HL-60/S4 treated with phorbol 12-myristate 13-acetate at 8.2 ng/mL for 4 days and 3 days (cell line): ENCODE data around the gene CCDC93.

ENCODE experiments used
- in situ Hi-C: fragments of 300-500 bp; cut with MboI; formaldehyde crosslinking; loops from 2 replicates; pipeline ENCODE4 v1.15.0; 2022; ENCODE audit warnings: low sequenced_read_pairs

The CCDC93 gene, protein sequence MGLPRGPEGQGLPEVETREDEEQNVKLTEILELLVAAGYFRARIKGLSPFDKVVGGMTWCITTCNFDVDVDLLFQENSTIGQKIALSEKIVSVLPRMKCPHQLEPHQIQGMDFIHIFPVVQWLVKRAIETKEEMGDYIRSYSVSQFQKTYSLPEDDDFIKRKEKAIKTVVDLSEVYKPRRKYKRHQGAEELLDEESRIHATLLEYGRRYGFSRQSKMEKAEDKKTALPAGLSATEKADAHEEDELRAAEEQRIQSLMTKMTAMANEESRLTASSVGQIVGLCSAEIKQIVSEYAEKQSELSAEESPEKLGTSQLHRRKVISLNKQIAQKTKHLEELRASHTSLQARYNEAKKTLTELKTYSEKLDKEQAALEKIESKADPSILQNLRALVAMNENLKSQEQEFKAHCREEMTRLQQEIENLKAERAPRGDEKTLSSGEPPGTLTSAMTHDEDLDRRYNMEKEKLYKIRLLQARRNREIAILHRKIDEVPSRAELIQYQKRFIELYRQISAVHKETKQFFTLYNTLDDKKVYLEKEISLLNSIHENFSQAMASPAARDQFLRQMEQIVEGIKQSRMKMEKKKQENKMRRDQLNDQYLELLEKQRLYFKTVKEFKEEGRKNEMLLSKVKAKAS

DNA sequence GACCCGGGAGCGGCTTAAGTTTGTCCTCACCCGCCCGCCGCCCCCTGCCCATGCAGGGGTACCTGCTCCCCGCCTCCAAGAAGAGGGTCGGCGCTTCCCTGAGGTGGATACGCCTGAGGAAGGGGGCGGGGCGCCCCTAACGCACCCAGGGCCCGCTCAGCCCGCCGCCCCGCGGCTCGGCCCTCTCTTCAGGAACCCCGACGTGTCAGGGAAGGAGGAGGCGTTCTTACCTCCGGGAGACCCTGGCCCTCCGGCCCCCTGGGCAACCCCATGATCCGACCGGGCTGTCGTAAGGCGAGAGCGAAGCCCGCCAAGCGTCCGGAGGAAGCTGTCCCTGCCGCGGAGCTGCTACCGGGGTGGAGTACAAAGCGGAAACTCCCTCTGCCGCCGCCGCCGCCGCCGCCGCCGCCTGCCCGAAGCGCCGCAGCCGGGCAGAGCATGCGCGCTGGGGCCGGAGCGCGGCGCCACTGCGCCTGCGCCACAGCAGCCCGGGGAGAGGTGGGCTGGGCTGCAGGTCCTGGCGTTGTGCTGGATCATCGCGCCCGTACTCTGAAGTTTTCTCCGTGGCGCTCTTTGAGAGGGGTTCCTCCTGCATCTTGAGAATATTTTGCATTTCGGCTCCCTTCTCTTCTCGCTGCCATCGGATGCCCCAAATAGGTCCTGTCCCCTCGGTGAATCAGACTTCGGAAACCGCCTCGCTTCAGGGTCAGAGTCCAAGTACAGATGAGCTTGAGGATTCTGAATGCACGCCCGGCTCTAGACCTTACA, at the start of gene CCDC93:
Gene CCDC93, minus strand, starts transcription at position 347 of the 768 bp plus-strand sequence. Its CDS starts 75 bp downstream, at position 272.
- in situ Hi-C loops: no loop called here

DNA sequence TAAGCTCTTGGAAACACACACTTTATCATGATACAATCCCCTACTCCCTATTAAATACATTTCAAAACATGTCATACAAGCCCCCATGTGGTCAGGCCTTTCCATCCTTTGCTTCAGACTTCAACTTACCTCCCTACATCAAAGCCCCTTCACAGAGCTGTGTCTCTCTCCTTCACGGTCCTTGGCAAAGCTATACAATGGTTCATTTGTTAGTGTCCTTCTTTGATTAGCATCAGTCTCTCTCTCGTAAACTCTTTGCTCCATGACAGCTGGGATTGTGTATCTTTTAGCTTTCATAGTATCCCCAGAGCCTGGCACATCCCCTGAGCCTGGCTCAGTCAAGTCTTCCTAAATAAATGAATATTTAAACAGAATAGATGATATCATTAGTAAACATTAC, 48.8 kb upstream of the CCDC93 start:
- in situ Hi-C loops: no loop called here

DNA sequence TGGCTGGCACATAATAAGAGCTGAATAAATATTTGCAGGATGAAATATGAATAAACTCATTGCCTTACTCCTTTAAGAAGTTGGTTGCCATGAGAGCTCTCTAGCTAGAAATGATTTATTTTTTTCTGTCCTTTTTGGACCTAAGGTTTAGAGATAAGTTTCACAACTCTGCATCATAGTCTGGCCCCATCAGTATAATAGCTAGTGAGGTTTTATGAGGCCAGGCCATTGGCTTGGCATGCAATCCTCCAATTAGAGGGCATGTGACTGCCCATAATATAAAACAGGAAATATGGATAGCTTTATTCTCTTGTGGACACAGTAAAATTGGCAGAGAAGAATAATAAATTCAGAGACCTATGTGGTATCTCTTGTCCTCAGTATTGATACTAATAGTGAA, 48.2 kb upstream of the CCDC93 start:
- in situ Hi-C loops: no loop called here

DNA sequence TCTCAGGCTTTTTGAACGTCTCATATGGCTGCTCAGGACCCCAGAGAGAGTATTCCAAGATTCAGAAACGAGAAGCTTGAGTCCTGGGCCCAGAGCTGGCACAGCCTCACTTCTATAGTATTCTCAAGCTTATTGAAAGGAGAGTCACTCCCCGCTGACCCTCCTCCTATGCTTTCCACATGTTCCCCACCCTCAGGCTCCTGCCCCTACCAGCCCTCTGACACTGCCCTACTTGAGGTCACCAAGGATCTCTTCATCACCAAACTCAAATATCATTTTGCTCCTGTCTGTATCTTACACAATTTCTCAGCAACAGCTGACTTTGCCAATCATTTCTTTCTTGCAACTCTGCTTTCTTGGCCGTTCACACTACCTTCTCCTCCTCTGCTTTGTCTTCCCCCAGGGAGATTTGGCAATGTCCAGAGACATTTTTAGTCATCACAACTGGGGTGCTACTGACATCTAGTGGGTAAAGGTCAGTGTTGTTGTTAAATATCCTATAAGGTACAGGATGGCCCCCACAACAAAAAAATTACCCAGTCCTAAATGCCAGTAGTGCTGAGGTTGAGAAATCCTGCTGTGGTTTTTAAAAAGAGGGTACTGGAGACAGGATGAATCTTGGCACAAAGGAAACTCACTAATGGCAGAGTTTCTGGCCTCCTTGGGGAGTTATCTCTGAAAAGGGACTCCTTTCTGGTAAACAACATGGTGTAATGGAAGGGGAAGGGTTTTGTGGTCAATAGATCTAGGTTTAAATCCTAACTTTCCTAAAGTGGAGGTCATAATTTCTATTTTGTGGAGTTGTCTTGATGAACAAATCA, 47.5 kb upstream of the CCDC93 start:
- in situ Hi-C loops: no loop called here

DNA sequence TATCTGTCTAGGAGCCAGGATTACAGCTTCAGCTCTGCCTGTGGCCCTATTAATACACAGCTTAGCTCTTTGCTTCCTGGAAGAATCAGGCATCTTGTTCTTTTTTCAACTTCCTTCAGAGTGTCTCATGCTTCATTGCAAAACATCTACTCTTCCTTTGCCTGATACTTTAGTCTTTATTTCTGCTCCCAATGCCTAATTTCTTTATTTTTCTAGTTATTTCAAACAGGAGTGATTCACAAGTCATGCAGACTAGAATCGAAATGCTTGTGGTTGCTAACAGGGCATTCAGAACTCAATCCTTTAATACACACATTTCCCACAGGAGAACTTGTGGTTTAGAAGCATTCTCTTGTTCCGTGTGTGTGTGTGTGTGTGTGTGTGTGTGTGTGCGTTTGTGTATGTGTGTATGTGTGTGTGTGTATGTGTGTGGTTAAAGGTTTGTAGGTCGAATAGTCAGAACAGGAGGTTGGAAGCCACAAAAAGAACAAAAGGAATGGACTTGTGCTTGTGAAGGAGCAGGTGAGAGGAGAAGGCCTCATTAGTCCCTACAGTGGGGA, 46.1 kb upstream of the CCDC93 start:
- in situ Hi-C loops: no loop called here

DNA sequence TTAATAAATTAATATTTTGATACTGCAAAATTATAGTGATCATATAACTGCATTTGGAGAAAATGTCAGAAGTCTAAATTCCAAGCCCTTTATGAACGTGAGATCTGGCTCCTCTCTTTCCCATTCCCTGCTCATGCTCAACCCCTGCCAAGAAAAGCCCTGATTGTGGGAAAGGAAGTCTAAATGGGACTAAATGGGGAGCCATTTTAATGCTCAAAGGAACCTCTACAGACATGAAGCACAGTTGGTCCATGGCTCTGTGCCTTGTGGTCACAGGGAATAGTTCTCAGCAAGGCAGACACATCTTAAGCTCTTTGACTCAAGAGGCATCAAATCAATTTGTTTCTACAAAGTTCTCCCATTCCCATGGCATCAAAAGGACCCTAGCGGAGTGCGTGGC, 45.1 kb upstream of the CCDC93 start:
- in situ Hi-C loops: no loop called here

DNA sequence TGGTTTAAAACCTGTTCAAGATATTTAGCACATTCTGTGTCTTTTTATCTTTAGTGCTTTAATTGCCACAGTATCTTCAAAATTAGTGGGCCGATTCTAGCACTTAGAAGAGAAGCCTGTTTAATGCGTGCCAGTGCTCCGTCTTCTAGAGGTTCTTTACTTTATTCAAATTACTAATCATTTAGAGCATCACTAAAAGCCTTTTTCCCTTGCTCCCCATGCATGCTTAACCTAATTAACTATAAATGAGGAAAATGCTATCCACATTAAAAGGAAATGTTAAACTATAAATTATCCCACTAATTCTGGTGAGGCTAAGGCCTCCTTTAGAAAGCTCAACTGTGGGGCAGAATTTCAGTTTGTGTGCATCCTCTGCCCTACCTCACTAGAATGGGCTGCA, 42.9 kb upstream of the CCDC93 start:
- in situ Hi-C loops: no loop called here

DNA sequence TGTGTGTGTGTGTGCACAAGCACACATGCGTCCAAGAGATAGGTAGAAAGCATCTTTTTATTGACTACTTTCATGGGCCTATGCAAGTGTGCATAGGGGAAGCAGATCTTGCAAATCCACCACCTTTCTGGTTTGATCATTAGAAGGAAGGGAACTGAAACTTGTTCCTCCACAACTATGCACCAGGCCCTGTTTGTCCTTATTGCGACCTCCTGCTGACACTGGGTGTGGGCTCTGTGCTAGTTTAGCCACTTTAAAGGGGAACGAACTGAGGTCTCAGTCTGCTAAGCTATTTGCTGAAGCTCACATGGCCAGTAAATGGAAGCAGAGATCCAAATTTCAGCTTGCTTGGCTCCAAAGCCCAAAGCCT, 42.3 kb upstream of the CCDC93 start:
- in situ Hi-C loops: no loop called here

DNA sequence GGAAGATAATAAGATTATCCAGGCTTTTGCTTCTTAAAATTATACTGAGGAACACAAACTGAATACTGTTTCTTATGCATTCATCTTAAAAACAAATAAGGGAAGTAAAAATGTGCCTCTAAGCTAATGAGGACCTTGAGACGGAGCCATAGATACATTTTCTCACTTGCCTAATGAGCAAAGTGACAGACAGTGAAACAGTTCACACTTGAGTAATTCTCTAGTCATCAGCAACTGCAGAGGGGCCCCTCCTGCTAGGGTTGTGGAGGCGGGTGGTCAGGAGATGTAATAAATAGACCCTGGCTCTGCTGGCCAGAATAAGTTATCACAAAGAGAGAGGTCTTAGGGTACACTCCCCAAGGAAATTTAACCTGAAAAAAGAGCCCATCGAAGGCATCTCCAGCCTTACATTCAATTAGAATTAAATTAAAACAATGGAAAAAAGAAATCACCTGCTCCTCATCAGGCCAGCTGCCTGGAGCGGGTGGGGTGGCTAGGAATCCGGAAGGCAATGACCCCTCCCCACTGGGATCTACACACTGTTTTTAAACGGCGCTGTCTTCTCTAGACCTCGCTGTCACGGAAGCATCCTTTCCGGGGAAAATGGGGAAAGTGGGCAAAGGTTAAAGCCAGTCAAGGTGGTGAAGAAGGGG, 41.8 kb upstream of the CCDC93 start:
- in situ Hi-C loops: no loop called here

DNA sequence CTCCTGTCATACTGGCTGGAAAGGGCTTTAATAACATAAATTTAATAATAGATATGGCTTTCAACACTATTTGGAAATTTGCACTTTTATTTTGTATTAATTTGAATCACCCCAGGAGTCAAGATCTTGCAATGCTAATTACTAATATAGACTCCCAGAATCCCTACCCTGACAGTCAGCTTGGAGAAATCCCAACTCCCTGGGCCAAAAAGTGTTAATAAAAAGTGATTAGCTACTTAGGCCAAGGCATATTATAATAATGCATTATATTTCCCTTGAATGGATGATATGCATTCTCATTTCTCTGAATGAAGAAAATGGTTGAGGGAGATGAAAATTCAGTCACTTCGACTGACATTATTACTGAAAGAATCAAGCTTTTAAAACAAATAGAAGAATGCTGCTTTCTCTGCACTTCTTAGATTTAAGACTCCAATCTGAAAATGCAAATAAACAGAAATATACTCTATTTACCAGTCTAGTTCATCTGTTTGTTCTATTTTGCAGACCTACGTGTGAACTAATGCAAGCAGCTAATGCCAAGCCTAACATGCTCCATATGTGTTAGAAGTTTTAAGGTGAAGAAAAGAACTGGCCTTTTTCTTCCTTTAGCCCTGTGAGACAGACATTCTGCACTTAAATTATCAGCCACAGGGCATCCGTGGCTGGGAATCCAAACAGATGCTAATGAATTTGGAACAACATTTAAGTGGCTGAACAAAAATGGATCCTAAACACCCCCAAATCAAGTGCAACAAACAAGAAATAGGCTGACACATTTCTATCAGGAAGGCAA, 40.5 kb upstream of the CCDC93 start:
- in situ Hi-C loops: no loop called here

DNA sequence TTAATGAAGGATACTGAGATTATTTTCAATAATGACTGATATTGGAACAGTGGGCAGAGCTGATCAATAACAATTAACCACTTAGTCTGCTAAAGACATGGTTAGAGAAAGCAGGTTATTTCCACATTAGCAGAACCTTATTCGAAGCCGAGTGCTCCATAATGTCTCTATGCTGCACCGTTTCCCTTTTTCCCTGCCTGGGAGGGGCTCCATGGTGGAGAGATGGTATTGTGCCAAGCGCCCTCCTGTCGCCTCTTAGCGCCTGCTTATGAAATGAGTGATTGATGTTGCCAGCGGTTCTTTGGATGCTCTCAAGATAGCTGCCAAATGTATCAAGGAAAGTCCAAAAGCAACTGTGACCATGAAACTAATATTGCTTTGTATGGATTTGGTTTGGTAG, 39.8 kb upstream of the CCDC93 start:
- in situ Hi-C loops: no loop called here

DNA sequence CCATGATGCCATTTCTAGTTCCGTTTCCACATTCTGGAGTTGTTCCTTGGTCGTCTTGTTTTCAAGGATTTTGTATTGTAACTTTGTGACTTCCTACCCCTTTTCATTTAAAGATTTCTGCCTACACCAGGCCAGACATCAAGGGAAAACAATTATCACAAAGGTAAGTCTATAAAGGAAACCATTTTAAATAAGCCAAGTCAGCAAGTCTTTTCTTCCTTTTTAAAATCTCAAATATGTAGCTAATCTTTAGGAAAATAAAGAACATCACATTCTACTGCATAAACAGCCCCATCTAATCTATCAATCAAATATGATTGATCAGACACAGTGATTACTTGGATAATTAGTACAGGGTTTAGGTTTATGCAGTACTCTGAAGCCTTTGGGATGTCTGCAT, 38.6 kb upstream of the CCDC93 start:
- in situ Hi-C loops: no loop called here

DNA sequence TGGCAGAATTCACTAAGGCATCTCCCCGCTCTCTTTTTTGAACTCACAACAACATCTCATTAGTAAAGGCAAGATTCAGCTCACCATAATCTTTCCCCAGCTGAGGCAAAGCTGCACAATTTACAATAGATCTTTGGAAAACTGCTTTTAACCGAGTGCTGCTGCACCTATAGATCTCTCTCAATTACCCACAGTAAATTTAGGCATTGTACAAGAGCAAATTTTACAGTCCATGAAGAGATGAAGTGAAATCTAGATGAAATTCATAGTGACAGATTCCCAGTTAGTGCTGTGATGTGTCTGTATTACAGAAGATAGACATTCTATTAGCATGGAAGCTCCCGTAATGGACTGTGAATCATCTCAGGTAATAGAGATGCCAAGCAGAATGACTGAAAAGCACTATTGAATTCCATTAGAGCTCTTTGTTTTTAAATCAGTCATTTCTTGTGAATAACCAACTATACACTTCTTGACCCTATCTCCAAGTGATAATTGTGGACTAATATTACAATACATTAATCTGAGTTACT, 38.0 kb upstream of the CCDC93 start:
- in situ Hi-C loops: no loop called here

DNA sequence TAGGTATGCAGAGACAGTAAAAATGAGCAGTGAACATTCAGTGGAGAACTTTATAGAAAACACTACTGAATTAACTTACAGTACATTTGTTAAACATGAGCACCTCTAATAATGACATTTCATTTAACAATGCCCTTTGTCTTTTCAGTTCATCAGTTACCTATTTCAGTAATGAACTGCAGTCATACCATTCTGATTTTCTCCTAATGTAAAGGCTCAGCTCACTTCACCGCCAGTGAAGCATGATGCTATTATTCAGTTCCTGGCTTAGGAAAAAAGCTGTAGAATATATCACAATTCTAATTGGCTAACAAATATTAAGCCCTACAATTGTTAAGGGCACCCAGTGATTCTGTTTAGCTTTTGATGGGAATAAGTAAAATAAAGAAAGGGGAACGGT, 37.1 kb upstream of the CCDC93 start:
- in situ Hi-C loops: no loop called here

DNA sequence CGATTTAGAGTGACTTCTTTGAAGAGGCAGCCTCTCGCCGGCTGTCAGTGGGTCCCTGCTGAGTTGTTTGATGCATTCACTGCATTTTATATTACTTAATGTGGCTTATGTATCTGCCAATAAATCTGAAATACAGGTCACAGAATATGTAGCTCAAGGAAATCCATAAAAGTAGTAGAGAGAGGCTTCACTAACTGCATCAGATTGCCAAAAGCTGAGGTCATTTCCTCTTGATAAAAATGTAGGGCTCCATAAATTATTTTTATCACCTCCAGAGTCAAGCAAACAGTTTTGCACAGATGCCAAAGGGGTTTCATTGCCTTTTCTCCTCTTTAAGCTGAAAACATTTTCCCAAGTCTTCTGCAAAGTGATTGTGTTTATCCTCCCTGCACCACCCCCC, 36.5 kb upstream of the CCDC93 start:
- in situ Hi-C loops: no loop called here

DNA sequence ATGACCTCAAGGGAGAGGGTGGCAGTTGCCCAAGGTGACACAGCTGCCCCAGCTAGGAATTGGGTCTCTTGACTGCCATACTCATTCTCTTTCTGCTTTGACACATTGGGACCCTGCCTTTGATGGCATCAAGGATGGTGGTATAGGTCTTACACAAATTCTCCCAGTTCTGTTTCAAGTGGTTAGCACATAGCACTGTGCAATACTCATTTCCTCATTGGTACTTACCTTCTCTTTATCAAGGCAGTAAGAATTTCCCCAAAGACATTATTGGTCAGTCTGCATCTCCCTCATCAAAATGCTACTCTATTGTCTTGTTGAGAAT, 35.9 kb upstream of the CCDC93 start:
- in situ Hi-C loops: no loop called here

DNA sequence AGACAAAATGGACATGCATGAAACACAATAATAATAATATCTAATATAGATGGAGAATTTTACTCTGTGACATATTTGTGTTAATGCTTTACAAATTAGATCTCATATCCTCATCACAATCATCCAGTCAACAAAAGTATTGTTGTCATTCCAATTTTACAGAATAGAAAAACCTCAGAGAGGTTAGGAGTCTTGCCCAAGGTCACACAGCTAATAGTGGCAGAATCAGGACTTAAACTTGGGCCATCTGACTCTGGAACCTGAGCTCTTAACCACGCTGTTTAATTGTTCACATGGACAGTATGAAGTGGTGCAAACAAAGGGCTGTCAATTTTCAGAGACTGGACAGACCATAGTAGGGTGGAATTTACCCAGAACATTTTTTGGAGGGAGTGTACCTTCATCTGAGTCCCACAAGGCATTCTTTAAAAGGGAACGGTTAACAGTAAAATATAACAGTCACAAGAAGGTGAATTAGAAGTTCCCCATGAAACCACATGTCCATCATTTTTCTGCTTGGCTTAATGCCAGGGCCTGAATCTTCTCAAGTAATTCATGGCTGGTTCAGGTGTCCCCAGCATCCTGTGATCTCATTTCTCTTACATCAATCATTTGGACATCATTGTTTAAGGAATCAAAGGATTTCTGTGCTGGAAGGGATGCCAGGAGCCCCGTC, 35.4 kb upstream of the CCDC93 start:
- in situ Hi-C loops: no loop called here

DNA sequence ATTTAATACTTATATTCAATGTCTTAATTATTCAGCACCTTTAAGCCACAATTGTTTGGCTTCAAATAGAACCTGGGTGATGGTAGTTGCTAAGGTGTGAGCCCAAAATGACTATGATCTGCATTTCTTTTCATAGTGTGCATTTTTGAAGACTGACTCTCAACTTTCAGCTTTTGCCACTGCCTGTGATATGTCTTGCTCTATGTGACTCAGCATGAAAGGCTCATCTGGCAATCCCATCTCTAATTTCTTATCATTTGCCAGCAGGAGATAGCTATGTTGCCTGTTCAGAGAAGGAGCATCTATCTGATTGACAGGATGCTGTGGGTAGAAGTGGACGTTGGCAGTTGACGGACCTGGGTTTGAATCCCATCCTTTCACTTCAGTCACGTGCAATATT, 34.5 kb upstream of the CCDC93 start:
- in situ Hi-C loops: no loop called here

DNA sequence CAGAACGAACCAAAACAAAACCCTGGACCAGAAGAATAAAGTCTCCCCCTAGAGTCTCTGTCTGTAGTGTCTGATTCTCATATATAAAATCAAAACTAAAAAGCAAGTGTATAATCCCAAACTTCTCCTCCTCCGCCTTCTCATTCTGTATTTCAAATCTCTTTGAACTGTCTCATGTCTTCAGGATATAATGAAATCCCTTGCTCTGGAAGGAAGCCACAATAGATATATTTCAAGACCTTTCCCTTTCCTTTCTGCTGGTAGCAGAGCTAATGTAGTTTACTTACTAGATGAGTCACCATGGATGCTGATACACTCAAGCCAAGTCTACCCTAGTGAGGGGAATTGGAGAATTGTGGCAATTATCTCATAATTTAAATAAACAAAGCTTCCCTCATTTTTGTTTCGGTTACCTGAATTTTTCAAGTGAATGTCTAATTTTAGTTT, 33.5 kb upstream of the CCDC93 start:
- in situ Hi-C loops: no loop called here
